ENCODE results near the gene RPRD1A. TPM values are rescaled to one million over a fixed set of nuclear protein-coding genes. Genes with fewer than 3 reads are reported as not detected.

The RPRD1A gene
- polyA plus RNA-seq, 1 of the 3 experiments (the other 2 are of a cell fraction), result 28.9 TPM

DNA sequence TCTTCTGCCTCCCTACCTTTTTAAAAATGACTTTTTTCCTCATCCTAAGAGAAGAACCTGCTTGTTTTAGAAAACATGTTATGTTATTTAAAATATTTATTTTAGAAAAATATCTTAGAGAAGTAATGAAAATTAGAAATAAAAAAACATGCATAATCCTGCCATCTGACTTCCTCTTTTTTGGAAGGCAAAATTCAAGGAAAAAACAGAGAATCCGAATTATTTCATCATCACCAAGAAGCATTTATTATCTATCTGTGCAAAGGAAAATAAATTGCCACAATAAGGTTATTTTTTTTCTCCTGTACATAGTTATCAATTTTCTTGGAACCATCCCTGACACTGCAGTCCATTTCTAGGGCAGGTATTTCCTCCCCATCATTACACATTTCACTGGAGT, 47.4 kb upstream of the RPRD1A start (continued):
- TF ChIP-seq, protein P1, sequence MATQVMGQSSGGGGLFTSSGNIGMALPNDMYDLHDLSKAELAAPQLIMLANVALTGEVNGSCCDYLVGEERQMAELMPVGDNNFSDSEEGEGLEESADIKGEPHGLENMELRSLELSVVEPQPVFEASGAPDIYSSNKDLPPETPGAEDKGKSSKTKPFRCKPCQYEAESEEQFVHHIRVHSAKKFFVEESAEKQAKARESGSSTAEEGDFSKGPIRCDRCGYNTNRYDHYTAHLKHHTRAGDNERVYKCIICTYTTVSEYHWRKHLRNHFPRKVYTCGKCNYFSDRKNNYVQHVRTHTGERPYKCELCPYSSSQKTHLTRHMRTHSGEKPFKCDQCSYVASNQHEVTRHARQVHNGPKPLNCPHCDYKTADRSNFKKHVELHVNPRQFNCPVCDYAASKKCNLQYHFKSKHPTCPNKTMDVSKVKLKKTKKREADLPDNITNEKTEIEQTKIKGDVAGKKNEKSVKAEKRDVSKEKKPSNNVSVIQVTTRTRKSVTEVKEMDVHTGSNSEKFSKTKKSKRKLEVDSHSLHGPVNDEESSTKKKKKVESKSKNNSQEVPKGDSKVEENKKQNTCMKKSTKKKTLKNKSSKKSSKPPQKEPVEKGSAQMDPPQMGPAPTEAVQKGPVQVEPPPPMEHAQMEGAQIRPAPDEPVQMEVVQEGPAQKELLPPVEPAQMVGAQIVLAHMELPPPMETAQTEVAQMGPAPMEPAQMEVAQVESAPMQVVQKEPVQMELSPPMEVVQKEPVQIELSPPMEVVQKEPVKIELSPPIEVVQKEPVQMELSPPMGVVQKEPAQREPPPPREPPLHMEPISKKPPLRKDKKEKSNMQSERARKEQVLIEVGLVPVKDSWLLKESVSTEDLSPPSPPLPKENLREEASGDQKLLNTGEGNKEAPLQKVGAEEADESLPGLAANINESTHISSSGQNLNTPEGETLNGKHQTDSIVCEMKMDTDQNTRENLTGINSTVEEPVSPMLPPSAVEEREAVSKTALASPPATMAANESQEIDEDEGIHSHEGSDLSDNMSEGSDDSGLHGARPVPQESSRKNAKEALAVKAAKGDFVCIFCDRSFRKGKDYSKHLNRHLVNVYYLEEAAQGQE (IDR thresholded peaks at IDR 0.05; ENCODE audit: low read depth, low read length), result no peak
- TF ChIP-seq, protein P2, sequence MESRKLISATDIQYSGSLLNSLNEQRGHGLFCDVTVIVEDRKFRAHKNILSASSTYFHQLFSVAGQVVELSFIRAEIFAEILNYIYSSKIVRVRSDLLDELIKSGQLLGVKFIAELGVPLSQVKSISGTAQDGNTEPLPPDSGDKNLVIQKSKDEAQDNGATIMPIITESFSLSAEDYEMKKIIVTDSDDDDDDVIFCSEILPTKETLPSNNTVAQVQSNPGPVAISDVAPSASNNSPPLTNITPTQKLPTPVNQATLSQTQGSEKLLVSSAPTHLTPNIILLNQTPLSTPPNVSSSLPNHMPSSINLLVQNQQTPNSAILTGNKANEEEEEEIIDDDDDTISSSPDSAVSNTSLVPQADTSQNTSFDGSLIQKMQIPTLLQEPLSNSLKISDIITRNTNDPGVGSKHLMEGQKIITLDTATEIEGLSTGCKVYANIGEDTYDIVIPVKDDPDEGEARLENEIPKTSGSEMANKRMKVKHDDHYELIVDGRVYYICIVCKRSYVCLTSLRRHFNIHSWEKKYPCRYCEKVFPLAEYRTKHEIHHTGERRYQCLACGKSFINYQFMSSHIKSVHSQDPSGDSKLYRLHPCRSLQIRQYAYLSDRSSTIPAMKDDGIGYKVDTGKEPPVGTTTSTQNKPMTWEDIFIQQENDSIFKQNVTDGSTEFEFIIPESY (IDR thresholded peaks at IDR 0.05; ENCODE audit: borderline replicate concordance, low read depth), result no peak

DNA sequence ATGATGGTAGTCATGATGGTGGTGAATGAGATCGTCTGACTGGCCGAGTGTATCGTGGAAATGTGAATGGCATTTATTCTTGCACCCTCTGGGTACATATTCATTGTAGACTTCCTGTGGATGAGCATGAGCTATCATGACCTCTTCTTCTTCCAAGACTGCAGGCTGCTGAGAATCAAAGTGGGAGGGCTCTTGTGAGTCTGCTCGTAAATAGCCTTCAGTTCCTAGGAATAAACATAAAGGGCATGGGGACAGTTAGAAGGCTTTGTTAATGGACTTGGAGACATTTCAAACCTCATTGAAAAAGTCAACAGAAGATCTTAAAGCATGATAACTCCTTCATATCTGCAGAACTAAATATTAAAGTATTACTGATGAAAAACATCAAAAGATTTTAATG, 46.9 kb upstream of the RPRD1A start:
- POLR2A ChIA-PET, result no interaction called here

More for the DNA sequence above, 46.9 kb upstream of the RPRD1A start:
- H3K4me1 ChIP-seq (ENCODE audit: control insufficient read depth in 1 of 2, insufficient read depth in 2 of 2, low read depth in 1 of 2, low read length in 1 of 2), result no peaks in the 10 kb centered on the region
- no peaks in the 10 kb centered on the region for H3K9me2 ChIP-seq
- no peaks in the 10 kb centered on the region for H3K79me2 ChIP-seq (ENCODE audit: insufficient read depth)
- WGBS (ENCODE audit: low lambda C conversion rate), result 93% methylated on average over 4 of the region's 4 CpGs
- H3K27me3 ChIP-seq (ENCODE audit: insufficient read depth), result no peaks in the 10 kb centered on the region
- no peak overlapping the region for H3K9ac ChIP-seq
- no peak for DNase-seq
- H3F3A ChIP-seq (replicated peaks; ENCODE audit: insufficient read depth), result no peaks in the 10 kb centered on the region
- peaks cover 78 to 80% of the 10 kb centered on the region in 2 experiments for H3K36me3 ChIP-seq (replicated peaks in 1 of 2; ENCODE audit: control insufficient read depth in 1 of 2, insufficient read depth in 2 of 2, low read length in 1 of 2)
- no peak overlapping the region for H3K4me3 ChIP-seq (ENCODE audit: low read depth in 2 of 2, low read length in 1 of 2)
- no peak overlapping the region for H3K4me2 ChIP-seq
- TF ChIP-seq, protein P3, sequence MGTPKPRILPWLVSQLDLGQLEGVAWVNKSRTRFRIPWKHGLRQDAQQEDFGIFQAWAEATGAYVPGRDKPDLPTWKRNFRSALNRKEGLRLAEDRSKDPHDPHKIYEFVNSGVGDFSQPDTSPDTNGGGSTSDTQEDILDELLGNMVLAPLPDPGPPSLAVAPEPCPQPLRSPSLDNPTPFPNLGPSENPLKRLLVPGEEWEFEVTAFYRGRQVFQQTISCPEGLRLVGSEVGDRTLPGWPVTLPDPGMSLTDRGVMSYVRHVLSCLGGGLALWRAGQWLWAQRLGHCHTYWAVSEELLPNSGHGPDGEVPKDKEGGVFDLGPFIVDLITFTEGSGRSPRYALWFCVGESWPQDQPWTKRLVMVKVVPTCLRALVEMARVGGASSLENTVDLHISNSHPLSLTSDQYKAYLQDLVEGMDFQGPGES (IDR thresholded peaks at IDR 0.05; ENCODE audit: low read depth, low read length), result no peak
- TF ChIP-seq, protein P4, sequence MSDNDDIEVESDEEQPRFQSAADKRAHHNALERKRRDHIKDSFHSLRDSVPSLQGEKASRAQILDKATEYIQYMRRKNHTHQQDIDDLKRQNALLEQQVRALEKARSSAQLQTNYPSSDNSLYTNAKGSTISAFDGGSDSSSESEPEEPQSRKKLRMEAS (IDR thresholded peaks at IDR 0.05; ENCODE audit: low read depth), result no peak
- TF ChIP-seq MXI1 (IDR thresholded peaks at IDR 0.05; ENCODE audit: low read depth, low read length), result no peak
- no peak for TF ChIP-seq TCF12 (IDR thresholded peaks at IDR 0.05)
- no peak for TF ChIP-seq RFX5 (IDR thresholded peaks at IDR 0.05; ENCODE audit: low read length)
- no peak for TF ChIP-seq FOXM1 (IDR thresholded peaks at IDR 0.05; ENCODE audit: low read depth)
- no peak for TF ChIP-seq FOSL2 (IDR thresholded peaks at IDR 0.05; ENCODE audit: borderline replicate concordance, low read depth)
- TF ChIP-seq GATA2 (CRISPR knock-in tag; IDR thresholded peaks at IDR 0.05), result no peak
- no peak for TF ChIP-seq ELF1 (IDR thresholded peaks at IDR 0.05)
- TF ChIP-seq, protein P5, sequence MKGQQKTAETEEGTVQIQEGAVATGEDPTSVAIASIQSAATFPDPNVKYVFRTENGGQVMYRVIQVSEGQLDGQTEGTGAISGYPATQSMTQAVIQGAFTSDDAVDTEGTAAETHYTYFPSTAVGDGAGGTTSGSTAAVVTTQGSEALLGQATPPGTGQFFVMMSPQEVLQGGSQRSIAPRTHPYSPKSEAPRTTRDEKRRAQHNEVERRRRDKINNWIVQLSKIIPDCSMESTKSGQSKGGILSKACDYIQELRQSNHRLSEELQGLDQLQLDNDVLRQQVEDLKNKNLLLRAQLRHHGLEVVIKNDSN (IDR thresholded peaks at IDR 0.05; ENCODE audit: borderline replicate concordance, low read depth), result no peak
- H4K20me1 ChIP-seq (ENCODE audit: insufficient read depth), result no peaks in the 10 kb centered on the region
- CTCF ChIA-PET, result no interaction called here
- no peaks in the 10 kb centered on the region for H3K9me3 ChIP-seq
- no peak overlapping the region for H3K27ac ChIP-seq (ENCODE audit: low read depth in 2 of 2, low read length in 1 of 2)
- H2AFZ ChIP-seq (ENCODE audit: low read depth), result no peak overlapping the region

Measured in SK-N-SH (cell line).